Hippocampal formation (tissue), 2 donors: ENCODE data around the gene RAD23B.
A peak's percentile ranks its signal among the peaks of the same experiment; 100 is the strongest.
"Not testable (repeated sequence)": the region's sequence is repeated elsewhere in the genome, so short reads cannot be mapped to it uniquely, and the experiment has no call there.

Source experiments
- DNase-seq, 2 donors: peaks; one replicate each; lab custom pipeline; 2025; lab: John Stamatoyannopoulos, UW

RAD23B gene

DNA sequence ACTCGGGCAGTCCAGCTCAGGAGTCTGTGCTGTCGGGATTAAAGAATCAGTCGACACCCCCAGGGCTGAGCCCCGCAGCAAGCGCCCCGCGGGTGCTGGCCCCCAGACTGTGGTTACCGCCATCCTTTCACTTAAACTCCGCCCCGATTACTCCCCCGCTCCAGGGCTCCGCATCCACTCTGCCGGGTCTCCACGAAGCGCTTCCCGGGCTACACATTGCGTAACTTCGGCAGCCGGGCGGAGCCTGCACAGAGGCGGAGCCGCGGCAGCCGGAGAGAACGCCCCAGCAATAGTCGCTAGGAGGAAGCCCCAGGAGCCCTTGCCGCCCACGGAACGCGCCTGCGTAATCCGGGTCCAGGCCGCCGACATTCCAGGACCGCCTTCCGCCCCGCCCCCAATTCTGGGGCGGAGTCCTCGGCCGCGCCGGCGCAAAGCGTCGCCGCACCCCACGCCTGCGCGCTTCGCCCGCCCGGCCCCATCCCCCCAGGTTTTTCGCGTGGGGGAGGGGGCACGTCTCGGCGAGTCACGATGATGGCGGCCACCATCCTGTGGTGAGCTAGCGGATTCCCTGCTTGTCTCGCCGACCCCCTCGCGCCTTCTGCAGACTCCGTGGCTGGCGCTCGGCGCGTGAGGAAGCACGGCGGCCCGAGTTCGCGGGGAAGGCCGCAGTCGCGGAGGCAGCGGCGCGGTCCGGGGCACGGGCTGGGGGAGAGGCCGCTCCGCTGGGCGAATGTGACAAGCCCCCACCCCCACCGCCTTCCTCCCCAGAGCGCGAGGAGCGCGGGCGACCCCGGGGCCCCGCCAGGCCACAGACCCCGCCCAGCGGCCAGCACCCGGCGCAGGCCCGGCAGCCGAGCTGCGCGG is at the start of gene RAD23B:
Gene RAD23B (plus strand): TSS at position 521 of the 864 bp plus-strand sequence. CDS start 351 bp downstream, outside the sequence.
- peak; percentile 98 to 99 for DNase-seq

GRCh38 chr9:107235765-107236442 is 47.2 kb upstream of the RAD23B start:
- DNase-seq = no peak

DNA sequence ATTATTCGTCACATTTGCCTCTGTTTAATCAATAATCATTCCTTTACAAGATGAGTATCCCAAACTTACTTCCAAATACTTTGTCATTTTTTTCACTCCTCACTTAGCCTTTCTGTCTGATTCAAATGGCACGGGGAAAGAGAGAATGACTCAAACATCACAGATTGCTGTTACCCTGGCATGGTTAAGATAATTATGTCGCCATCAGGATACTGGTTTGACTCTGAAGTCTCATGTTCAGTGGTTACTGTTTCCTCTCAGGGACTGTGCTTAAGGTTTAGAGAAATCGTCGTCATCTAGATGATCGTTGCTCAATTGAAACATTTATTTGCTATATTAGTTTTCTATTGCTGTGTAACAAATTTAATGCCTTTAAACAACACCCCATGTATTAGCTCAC is 45.2 kb upstream of the RAD23B start:
- no peak for DNase-seq

- no peak for DNase-seq
Observed at GRCh38 chr9:107239474-107239873, 43.6 kb upstream of the RAD23B start.

- no peak for DNase-seq
Observed at GRCh38 chr9:107240260-107240659, 42.8 kb upstream of the RAD23B start.

- no peak for DNase-seq
Observed at GRCh38 chr9:107242073-107243030, 40.7 kb upstream of the RAD23B start.

GRCh38 chr9:107243742-107244141 is 39.3 kb upstream of the RAD23B start:
- no peak for DNase-seq

DNA sequence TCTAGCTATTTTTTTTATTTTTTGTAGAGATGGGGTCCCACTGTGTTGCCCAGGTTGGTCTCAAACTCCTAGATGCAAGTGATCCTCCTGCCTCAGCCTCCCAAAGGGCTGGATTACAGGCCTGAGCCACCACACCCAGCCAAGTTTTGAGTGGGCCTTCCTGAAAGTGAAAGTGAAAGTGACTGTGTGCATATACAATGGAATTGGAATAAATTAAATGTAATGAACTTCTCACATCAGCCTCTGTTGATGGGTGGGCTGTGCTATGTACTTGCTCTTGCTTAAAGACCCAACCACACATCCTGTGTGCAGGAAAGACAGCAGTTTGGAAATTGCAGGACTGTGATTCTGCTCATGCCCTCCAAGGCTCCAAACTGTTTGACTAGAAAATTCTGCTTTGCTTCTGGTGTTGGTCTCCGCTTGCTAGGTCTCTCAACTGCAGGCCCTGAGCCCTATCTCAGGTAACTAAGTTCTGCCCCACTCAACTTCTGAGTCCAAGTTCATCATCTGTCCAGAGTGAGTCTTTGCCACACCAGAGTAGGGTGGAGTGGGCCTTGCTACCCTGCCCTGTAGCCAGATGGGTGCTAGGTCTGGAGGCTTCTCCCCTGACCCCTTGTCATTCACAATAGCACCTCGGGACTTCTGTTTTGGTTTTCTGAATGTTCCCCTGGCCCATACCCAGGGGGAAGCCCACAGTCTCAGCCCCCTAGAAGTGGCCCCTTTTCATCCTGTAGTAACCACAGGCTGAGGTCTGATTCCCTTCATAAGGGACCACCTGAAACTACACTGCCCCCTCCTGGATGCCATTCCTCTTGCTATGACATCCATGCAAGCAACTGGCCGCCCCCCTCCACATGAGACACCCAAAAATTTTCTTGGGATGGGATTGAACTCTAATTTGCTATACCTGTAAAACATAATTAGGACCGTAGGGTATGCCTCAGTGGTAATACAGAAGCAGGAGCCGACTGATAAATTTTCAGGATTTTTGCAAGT is 36.5 kb upstream of the RAD23B start:
- no peak for DNase-seq

GRCh38 chr9:107248714-107249113 is 34.4 kb upstream of the RAD23B start:
- DNase-seq = no peak

DNA sequence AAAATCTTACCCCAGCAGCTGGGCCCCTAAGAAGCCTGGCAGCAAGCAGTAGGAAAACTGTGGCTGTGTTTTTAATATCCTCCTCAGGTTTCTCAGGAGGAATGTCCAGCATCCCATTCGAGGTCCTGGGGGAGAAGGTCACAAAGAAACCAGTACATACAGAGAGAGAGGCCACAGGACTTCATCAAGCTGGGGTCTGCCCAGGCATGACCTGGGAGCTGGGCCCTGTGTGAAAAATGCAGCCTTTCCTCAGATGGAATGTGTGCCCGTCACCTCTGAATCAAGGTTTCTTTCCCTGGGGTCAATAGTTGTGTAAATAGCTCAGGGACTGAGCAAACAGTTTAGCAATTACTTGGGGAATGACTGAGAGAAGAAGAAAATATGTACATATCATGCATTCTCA is 33.9 kb upstream of the RAD23B start:
- no peak for DNase-seq

GRCh38 chr9:107249665-107250285 is 33.3 kb upstream of the RAD23B start:
- no peak for DNase-seq

DNA sequence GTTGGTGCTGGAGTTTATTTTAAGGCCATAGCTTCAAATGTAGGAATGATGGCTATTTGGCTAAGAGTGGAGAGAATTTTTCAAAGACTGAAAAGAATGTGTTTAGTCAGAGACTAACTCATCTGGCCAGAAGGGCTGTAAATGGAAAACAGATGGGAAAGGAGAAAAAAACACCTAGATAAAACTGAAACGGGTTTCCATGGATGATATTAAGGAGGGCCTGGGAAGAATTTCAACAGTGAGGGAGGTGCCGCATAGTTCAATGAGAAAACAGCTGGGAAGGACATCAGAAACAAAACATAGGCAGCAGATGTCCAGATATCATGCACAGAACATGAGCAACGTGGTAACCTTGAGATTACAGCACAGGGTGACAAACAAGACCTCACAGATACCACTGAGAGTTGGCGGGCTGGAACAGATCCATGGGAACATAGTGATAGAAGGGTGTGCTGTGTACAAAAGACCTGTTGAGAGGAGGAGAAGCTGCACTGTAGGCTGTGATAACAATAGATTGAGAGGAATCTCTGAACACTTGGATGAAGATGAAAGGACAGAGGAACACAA is 31.2 kb upstream of the RAD23B start:
- DNase-seq = no peak

DNA sequence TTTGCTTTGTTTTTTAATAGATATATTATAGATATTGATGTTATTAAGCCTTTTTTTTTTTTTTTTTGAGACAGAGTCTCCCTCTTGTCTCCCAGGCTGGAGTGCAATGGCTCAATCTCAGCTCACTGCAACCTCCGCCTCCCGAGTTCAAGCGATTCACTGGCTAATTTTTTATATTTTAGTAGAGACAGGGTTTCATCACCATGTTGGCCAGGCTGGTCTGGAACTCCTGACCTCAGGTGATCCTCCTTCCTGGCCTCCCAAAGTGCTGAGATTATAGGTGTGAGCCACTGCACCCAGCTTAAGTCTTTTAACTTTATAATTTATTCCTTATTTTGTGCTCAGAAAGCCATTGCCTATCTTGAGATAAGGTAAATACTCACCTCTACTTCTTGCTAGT is 24.2 kb upstream of the RAD23B start:
- DNase-seq = no peak

DNA sequence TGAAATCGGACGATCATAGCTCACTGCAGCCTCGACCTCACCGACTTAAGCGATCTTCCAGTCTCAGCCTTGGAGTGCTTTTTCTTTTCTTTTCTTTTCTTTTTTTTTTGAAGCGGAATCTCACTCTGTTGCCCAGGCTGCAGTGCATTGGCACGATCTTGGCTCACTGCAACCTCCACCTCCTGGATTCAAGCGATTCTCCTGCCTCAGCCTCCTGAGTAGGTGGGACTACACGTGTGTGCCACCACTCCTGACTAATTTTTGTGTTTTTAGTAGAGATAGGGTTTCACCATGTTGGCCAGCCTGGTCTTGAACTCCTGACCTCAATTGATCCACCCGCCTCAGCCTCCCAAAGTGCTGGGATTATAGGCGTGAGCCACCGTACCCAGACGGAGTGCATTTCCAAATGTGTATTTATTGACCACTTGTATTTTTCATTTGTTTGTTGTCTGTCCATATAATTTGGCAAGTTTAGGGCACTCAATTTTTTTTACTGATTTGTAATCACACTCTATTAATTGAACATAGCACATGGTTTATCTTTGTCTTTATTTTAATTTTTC is 23.2 kb upstream of the RAD23B start:
- DNase-seq = not testable (repeated sequence)

GRCh38 chr9:107260437-107261081 is 22.5 kb upstream of the RAD23B start:
- no peak for DNase-seq

- DNase-seq = no peak
Observed at GRCh38 chr9:107261106-107261505, 22.0 kb upstream of the RAD23B start.

DNA sequence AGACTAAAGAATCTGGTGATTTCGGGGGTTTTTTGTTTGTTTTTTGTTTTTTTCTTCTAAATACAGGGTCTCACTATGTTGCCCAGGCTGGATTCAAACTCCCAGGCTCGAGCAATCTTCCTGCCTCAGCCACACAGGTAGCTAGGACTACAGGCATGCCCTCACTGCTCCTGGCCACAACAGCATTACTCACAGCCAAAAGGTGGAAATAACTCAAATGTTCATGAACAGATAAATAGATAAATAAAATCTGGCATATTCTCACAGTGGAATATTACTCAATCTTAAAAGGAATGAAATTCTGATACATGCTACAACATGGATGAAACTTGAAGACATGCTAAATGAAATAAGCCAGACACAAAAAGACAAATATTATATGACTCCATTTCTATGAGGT is 19.8 kb upstream of the RAD23B start:
- DNase-seq = no peak

GRCh38 chr9:107266624-107267368 is 16.3 kb upstream of the RAD23B start:
- no peak for DNase-seq
